GM04503 (cell line): ENCODE data around the gene RPS2.
"Not testable (repeated sequence)": the region's sequence is repeated elsewhere in the genome, so short reads cannot be mapped to it uniquely, and the experiment has no call there.

Experiments used
- DNase-seq: peaks from one replicate; pipeline ENCODE4 v3.0.0-alpha.2; 2012; ENCODE audit warnings: low read depth

Gene RPS2

GRCh38 chr16:1962161-1963153, 2.2 kb downstream of the RPS2 start:
- DNase-seq: not testable (repeated sequence)

DNA sequence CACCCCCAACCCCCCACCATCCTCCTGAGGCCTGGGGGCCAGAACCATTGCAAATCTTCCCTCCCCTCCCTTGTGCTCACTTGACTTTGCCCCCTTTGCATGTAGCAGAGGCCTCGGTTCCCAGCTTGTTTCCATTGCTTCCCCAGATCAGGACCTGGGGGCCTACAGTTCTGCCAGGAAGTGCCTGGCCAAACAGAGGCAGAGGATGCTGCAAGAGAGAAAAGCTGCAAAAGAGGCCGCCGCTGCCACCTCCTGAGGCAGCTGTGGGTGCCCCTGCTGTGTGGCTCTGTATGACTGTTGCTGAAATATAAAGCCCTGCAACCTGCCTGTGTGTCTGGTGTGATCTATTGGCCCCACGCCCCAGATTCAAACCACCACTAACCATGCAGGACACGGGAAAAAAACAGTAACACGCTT, 3.0 kb downstream of the RPS2 start:
- no peak for DNase-seq

GRCh38 chr16:1960665-1961630, 3.7 kb downstream of the RPS2 start:
- DNase-seq: no peak

- peak; percentile 44 for DNase-seq
These were observed 5.2 kb downstream of the RPS2 start, which contains the start of gene NDUFB10 for GRCh38 chr16:1959269-1960039. Gene NDUFB10, plus strand, starts transcription at chr16:1959538. Its CDS starts 87 bp downstream, at chr16:1959625.

DNA sequence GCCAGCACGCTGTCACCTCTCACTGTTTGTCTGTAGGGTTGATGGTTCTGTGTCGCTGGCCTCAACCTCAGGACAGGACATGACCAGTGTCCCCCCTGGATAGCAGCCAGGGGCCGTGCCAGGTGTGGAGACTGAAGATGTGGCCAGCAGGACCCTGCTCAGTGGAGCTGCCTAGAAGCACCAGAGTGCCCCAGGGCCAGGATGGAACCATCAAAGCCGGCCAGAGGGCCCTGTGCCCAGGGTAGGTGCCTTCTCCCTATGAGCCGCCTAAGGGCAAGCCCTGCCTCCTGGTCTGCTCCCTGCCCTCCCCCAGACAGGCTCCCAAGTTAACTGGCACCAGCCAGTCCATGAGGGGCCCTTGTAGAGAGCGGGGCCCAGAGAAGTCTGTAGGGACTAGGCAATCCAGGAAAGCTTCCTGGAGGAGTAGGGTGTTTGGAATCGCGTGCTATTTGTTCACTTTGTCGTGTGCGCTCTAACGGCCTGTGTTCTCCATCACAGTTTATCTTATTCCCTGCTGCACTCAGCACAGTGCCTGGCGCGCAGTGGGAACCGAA, 5.8 kb downstream of the RPS2 start:
- DNase-seq: no peak

- DNase-seq: not testable (repeated sequence)
These were observed 6.5 kb downstream of the RPS2 start for GRCh38 chr16:1958143-1958491.

GRCh38 chr16:1957434-1958142, 7.0 kb downstream of the RPS2 start:
- DNase-seq: not testable (repeated sequence)

DNA sequence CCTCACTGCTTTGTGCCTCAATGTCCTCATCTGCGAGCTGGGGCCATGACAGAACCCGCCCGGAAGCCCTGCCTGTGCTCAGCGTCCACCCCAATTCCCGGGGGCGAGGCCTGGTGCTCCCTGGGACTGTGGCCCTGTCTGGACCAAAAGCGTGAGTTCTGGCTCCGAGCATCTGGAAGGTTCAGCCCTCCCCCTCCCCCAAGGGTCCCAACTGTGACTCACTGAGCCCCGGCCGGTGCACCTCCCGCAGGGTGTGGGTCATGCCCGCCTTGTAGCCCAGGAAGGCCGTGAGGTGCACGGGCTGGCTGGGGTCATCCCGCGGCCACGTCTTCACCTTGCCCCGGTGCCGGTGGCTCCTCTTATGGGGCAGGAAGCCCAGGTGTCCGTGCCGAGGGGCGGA, 10.9 kb downstream of the RPS2 start:
- DNase-seq: no peak

- no peak for DNase-seq
These were observed 14.1 kb downstream of the RPS2 start for GRCh38 chr16:1950559-1950958.

DNA sequence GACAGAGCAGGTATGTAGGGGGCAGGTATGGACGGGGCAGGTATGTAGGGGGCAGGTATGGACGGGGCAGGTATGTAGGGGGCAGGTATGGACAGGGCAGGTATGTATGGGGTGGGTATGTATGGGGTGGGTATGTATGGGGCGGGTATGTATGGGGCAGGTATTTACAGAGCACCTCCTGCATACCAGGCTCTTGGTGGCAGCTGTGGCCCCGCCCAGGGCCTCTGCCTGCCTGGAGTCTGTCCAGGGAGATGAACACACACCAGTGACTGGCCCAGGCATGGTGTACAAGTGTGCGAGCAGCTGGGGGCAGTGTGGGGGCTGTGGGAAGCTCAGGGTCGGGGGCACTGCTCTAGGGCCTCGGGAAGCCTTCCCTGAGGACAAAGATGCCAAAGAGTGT, 14.6 kb downstream of the RPS2 start:
- no peak for DNase-seq

- no peak for DNase-seq
These were observed 15.1 kb downstream of the RPS2 start for GRCh38 chr16:1949507-1949906.

- no peak for DNase-seq
These were observed 17.3 kb downstream of the RPS2 start for GRCh38 chr16:1947369-1947670.

DNA sequence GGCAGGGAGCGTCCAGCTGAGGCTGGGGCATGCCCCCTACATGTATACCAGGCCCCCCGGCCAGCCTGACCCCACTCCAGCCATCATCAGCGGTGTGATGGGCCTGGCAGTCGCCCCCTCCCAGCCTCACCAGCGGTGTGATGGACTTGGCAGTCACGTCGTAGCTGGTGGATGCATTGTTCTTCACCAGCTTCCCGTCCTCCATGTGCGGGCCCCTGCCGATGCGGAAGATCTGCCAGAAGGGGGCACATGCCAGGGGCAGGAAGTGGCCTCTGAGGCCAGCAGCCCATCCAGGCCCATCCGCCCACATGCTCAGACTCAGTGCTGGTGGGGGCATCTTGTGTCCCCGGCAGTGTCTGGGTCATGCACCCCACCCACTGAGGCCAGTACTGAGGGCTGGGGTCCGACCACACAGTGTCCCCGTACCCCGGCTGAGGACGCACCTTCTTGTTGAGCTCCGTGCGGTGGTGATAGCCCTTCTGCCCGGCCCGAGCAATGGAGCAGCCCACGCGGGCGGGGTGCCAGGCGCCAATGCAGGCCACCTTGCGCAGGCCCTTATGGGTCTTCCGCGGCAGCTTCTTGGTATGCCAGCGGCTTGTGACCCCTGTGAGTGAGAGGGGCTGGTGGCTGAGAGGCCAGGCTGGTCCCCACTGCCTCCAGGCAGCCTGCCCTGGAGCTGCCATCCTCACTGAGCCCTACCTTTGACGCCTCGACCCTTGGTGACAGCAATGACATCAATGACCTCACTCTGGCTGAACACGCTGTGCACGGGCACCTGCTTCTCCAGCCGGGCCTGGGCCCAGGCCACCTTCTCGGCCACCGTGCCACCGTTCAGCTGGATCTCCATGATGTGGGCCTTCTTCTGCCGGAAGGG, 17.9 kb downstream of the RPS2 start:
- no peak for DNase-seq

DNA sequence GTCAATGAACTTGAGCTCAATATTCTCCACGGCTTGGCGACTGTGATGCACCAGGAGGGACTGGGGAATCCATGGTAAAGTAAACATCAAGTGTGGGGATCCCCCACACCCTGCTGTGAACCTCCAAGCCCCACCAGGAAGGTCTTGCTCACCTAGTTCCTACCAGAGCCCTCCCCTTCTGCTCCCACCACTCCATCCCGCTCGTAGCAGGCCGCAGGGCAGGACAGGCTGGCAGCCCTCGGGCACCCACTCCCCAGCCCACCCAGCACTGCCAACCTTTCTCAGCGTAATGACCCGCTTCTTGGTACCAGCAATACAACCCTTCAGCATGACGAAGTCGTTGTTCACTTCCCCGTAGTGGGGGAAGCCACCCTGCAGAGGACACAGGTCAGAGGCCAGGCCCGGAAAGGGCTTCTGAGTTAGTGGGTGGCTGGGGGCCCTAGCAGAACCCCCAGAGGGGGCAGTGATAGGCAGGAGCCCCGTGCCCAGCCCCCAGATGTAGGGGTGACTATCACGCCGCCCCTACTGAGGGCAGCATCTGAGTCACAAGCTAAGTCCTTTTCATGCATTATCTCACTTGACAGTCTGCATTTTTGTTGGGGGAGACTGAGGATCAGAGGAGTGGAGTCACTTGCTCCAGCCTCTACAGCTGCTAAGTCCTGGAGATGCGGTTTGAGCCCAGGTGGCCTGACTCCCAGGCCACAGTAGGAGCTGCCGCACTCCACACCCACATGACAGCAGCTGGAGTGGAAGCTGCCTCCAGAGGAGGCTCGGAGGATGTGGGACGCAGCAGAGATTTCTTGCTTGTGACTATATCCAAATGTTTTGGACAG, 18.9 kb downstream of the RPS2 start:
- no peak for DNase-seq

- DNase-seq: no peak
These were observed 19.9 kb downstream of the RPS2 start for GRCh38 chr16:1944612-1945199.

GRCh38 chr16:1942810-1943726, 21.6 kb downstream of the RPS2 start, which contains the start of gene MSRB1:
Gene MSRB1, minus strand, starts transcription at chr16:1943199. Its CDS starts 43 bp downstream, at chr16:1943156.
- DNase-seq: peak; percentile 80

- DNase-seq: no peak
These were observed 22.4 kb downstream of the RPS2 start for GRCh38 chr16:1942047-1942809.
